ENCODE results near the gene ACE.

Gene ACE

GRCh38 chr17:63476854-63477479 is at the start of gene ACE:
Gene ACE, plus strand, starts transcription at chr17:63477061. Its CDS starts 34 bp downstream, at chr17:63477095.
- peak; percentile 41 for DNase-seq

- DNase-seq: no peak
These were observed 47.1 kb upstream of the ACE start for GRCh38 chr17:63429766-63430165.

GRCh38 chr17:63430223-63430622 is 46.6 kb upstream of the ACE start:
- DNase-seq: no peak

GRCh38 chr17:63431618-63431938 is 45.3 kb upstream of the ACE start:
- no peak for DNase-seq

GRCh38 chr17:63431939-63432804 is 44.7 kb upstream of the ACE start:
- no peak for DNase-seq

- no peak for DNase-seq
These were observed 42.9 kb upstream of the ACE start for GRCh38 chr17:63433746-63434591.

GRCh38 chr17:63434951-63435571 is 41.8 kb upstream of the ACE start:
- DNase-seq: no peak

- DNase-seq: peak; percentile 46
These were observed 41.0 kb upstream of the ACE start for GRCh38 chr17:63435681-63436522.

- peak; percentile 4 for DNase-seq
These were observed 40.2 kb upstream of the ACE start for GRCh38 chr17:63436523-63437110.

- no peak for DNase-seq
These were observed 39.4 kb upstream of the ACE start for GRCh38 chr17:63437287-63438091.

- no peak for DNase-seq
These were observed 38.5 kb upstream of the ACE start for GRCh38 chr17:63438092-63439051.

- no peak for DNase-seq
These were observed 37.2 kb upstream of the ACE start for GRCh38 chr17:63439687-63440086.

- no peak for DNase-seq
These were observed 36.6 kb upstream of the ACE start for GRCh38 chr17:63440127-63440769.

GRCh38 chr17:63440770-63441335 is 36.0 kb upstream of the ACE start:
- no peak for DNase-seq

- DNase-seq: no peak
These were observed 35.2 kb upstream of the ACE start for GRCh38 chr17:63441654-63442053.

- DNase-seq: no peak
These were observed 34.8 kb upstream of the ACE start for GRCh38 chr17:63442074-63442473.

GRCh38 chr17:63442549-63443035 is 34.3 kb upstream of the ACE start:
- DNase-seq: no peak

- DNase-seq: no peak
These were observed 33.8 kb upstream of the ACE start for GRCh38 chr17:63443053-63443452.

GRCh38 chr17:63444457-63444856 is 32.4 kb upstream of the ACE start:
- no peak for DNase-seq
